ENCODE data around the gene RAB28.

RAB28 gene

DNA sequence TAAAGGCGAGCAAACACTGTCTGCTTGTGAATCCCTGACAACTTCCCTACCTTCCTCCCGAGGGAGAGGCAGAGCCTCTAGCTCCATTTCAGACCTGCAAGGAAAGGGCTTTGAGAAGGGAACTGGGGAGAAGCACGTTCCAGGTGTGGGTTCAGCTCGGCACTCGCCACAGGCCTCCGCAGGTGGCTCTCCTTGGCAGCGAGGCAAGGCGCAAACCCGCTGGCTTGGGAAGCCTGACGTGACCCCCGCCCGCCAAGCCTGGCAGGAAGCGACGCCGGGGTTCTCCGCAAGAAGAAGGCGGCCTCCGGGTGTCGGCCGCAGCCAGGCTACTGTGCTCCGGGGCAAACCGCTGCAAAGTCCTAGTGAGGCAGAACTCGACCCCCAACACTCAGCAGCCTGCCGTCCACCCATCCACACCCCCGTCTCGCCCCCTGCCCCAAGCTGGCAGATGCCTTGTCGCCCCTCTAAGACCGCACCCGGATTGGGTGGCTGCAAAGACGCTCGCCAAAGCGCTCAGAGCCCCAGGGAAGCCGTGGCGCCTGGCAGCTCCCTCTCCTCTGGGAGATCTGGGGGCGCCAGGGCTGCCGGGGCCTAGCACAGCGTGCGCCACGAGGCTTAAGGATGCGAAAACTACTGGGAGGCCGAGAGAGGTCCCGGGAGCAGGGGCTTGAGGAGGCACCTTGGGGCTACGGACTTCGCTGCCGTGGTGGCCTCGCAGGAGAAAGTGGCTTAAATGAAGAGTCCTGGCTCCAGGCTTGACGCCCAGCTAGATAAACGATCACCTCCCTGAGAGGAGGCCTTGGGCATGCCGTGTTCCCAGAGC is 38.4 kb upstream of the RAB28 start:
- no peaks in the 10 kb centered on the region for H4K20me1 ChIP-seq (ENCODE audit: insufficient read depth, low read length)
- H3K27ac ChIP-seq (ENCODE audit: low read depth, low read length, poor library complexity, severe bottlenecking), result no peak overlapping the region
- no peak overlapping the region for H2AFZ ChIP-seq (ENCODE audit: low read length)
- H3K79me2 ChIP-seq (ENCODE audit: insufficient read depth, low read length), result no peaks in the 10 kb centered on the region
- no peak overlapping the region for H3K4me2 ChIP-seq (ENCODE audit: low read length)
- H3K9me3 ChIP-seq (ENCODE audit: low read length), result no peaks in the 10 kb centered on the region
- H3K27me3 ChIP-seq (ENCODE audit: insufficient read depth, low read length), result no peaks in the 10 kb centered on the region
- H3K9me2 ChIP-seq (ENCODE audit: low read depth, low read length), result no peaks in the 10 kb centered on the region
- no peaks in the 10 kb centered on the region for H3K36me3 ChIP-seq (ENCODE audit: insufficient read depth, low read length)
- H3K9ac ChIP-seq (ENCODE audit: low read length), result no peak overlapping the region
- H3F3A ChIP-seq (ENCODE audit: insufficient read depth, low read length), result no peaks in the 10 kb centered on the region
- no peak overlapping the region for H3K4me3 ChIP-seq (ENCODE audit: low read depth, low read length, poor library complexity, severe bottlenecking)
- TF ChIP-seq, protein P1, sequence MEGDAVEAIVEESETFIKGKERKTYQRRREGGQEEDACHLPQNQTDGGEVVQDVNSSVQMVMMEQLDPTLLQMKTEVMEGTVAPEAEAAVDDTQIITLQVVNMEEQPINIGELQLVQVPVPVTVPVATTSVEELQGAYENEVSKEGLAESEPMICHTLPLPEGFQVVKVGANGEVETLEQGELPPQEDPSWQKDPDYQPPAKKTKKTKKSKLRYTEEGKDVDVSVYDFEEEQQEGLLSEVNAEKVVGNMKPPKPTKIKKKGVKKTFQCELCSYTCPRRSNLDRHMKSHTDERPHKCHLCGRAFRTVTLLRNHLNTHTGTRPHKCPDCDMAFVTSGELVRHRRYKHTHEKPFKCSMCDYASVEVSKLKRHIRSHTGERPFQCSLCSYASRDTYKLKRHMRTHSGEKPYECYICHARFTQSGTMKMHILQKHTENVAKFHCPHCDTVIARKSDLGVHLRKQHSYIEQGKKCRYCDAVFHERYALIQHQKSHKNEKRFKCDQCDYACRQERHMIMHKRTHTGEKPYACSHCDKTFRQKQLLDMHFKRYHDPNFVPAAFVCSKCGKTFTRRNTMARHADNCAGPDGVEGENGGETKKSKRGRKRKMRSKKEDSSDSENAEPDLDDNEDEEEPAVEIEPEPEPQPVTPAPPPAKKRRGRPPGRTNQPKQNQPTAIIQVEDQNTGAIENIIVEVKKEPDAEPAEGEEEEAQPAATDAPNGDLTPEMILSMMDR (IDR thresholded peaks at IDR 0.05; ENCODE audit: low read length), result no peak
- TF ChIP-seq EZH2 (IDR thresholded peaks at IDR 0.05; ENCODE audit: borderline replicate concordance, low read length), result no peak
- H3K4me1 ChIP-seq (ENCODE audit: insufficient read depth, low read length, severe bottlenecking), result no peaks in the 10 kb centered on the region

- Histone ChIP-seq H3K9ac (ENCODE audit: low read length) (no peak overlapping the region), H3K27me3 (ENCODE audit: insufficient read depth, low read length) (no peaks in the 10 kb centered on the region), H3K9me2 (ENCODE audit: low read depth, low read length) (no peaks in the 10 kb centered on the region), H3K36me3 (ENCODE audit: insufficient read depth, low read length) (no peaks in the 10 kb centered on the region), H3K4me2 (ENCODE audit: low read length) (no peak overlapping the region), H3F3A (ENCODE audit: insufficient read depth, low read length) (no peaks in the 10 kb centered on the region), H3K9me3 (ENCODE audit: low read length) (no peaks in the 10 kb centered on the region), H3K79me2 (ENCODE audit: insufficient read depth, low read length) (no peaks in the 10 kb centered on the region), H4K20me1 (ENCODE audit: insufficient read depth, low read length) (no peaks in the 10 kb centered on the region), H2AFZ (ENCODE audit: low read length) (no peak overlapping the region), H3K4me3 (ENCODE audit: low read depth, low read length, poor library complexity, severe bottlenecking) (no peak overlapping the region), H3K27ac (ENCODE audit: low read depth, low read length, poor library complexity, severe bottlenecking) (no peak overlapping the region), H3K4me1 (ENCODE audit: insufficient read depth, low read length, severe bottlenecking) (no peaks in the 10 kb centered on the region)
- no peak for TF ChIP-seq EZH2 (IDR thresholded peaks at IDR 0.05; ENCODE audit: borderline replicate concordance, low read length)
- TF ChIP-seq, protein P1 (IDR thresholded peaks at IDR 0.05; ENCODE audit: low read length), result no peak
Observed at GRCh38 chr4:13521047-13521446, 36.9 kb upstream of the RAB28 start.

GRCh38 chr4:13516315-13516860 is 32.2 kb upstream of the RAB28 start:
- Histone ChIP-seq H3K9me3 (ENCODE audit: low read length) (no peaks in the 10 kb centered on the region), H3K4me2 (ENCODE audit: low read length) (no peak overlapping the region), H3K9me2 (ENCODE audit: low read depth, low read length) (no peaks in the 10 kb centered on the region), H3K27me3 (ENCODE audit: insufficient read depth, low read length) (no peaks in the 10 kb centered on the region), H3K27ac (ENCODE audit: low read depth, low read length, poor library complexity, severe bottlenecking) (no peak overlapping the region), H2AFZ (ENCODE audit: low read length) (no peak overlapping the region), H3K79me2 (ENCODE audit: insufficient read depth, low read length) (no peaks in the 10 kb centered on the region), H3K9ac (ENCODE audit: low read length) (no peak overlapping the region), H3K4me3 (ENCODE audit: low read depth, low read length, poor library complexity, severe bottlenecking) (no peak overlapping the region), H3K4me1 (ENCODE audit: insufficient read depth, low read length, severe bottlenecking) (no peaks in the 10 kb centered on the region), H3F3A (ENCODE audit: insufficient read depth, low read length) (no peaks in the 10 kb centered on the region), H4K20me1 (ENCODE audit: insufficient read depth, low read length) (no peaks in the 10 kb centered on the region), H3K36me3 (ENCODE audit: insufficient read depth, low read length) (no peaks in the 10 kb centered on the region)
- TF ChIP-seq, protein P1 (IDR thresholded peaks at IDR 0.05; ENCODE audit: low read length), result no peak
- TF ChIP-seq EZH2 (IDR thresholded peaks at IDR 0.05; ENCODE audit: borderline replicate concordance, low read length), result no peak
